T-helper 17 cell (primary cell): Measurements from ENCODE around the gene KIF20B. TPM values are rescaled to one million over a fixed set of nuclear protein-coding genes. Genes with fewer than 3 reads are reported as not detected.

Experiments
- ATAC-seq: fragments of 150-1000 bp; cut with Tn5 transposase; 2 replicates; pipeline ENCODE4 v1.10.0; 2021; ENCODE audit warnings: mild to moderate bottlenecking, moderate library complexity
- DNase-seq, 3 donors: peaks; one replicate each; pipeline versions ENCODE4 v3.0.0 to v3.0.0-alpha.2; 2020 to 2021
- H3K9me3 ChIP-seq: one replicate; pipeline ENCODE4 v1.7.0; 2013; ENCODE audit warnings: low read length, mild to moderate bottlenecking; ENCODE audit not compliant: control insufficient read depth, poor library complexity, severe bottlenecking
- H3K27ac Mint-ChIP-seq: one replicate; pipeline ENCODE4 v1.8.0; 2022; ENCODE audit warnings: mild to moderate bottlenecking, moderate library complexity, mixed read lengths
- H3K27me3 Mint-ChIP-seq: one replicate; pipeline ENCODE4 v1.8.0; 2022; ENCODE audit warnings: mixed read lengths
- H3K36me3 Mint-ChIP-seq: one replicate; pipeline ENCODE4 v1.8.0; 2022; ENCODE audit warnings: low read depth, mixed read lengths
- H3K4me1 Mint-ChIP-seq: one replicate; pipeline ENCODE4 v1.8.0; 2022; ENCODE audit warnings: mild to moderate bottlenecking, mixed read lengths
- H3K4me3 Mint-ChIP-seq: one replicate; pipeline ENCODE4 v1.8.0; 2022; ENCODE audit warnings: mild to moderate bottlenecking, moderate library complexity, mixed read lengths
- total RNA-seq, 4 donors: library from RNA in 2 of 4; stranded (reverse) in 2 of 4; gene quantifications; one replicate each; pipeline ENCODE4 v1.2.3 and lab custom pipeline; 2022 to 2026

Gene KIF20B
- total RNA-seq, 2 donors from 2014 or later: 17.6 to 36.2 TPM

GRCh38 chr10:89666138-89666537, 35.3 kb upstream of the KIF20B start:
- no peaks in the 10 kb centered on the region for H3K9me3 ChIP-seq
- ATAC-seq (no peak), DNase-seq (no peak)
- Mint-ChIP-seq H3K4me1 (peaks cover 6% of the 10 kb centered on the region), H3K27me3 (peaks cover 33% of the 10 kb centered on the region), H3K4me3 (no peak overlapping the region), H3K36me3 (no peaks in the 10 kb centered on the region), H3K27ac (no peak overlapping the region)

- no peak overlapping the region for H3K27ac Mint-ChIP-seq
- no peaks in the 10 kb centered on the region for H3K9me3 ChIP-seq
- no peaks in the 10 kb centered on the region for H3K36me3 Mint-ChIP-seq
- peaks cover 30% of the 10 kb centered on the region for H3K27me3 Mint-ChIP-seq
- H3K4me3 Mint-ChIP-seq: no peak overlapping the region
- DNase-seq: no peak
- no peak for ATAC-seq
- H3K4me1 Mint-ChIP-seq: peaks cover 6% of the 10 kb centered on the region
Measured at GRCh38 chr10:89668386-89669071, 32.9 kb upstream of the KIF20B start.

GRCh38 chr10:89669985-89670384, 31.4 kb upstream of the KIF20B start:
- H3K4me3 Mint-ChIP-seq: no peak overlapping the region
- ATAC-seq (no peak), DNase-seq (no peak)
- H3K36me3 Mint-ChIP-seq: no peaks in the 10 kb centered on the region
- H3K4me1 Mint-ChIP-seq: peaks cover 6% of the 10 kb centered on the region
- H3K27me3 Mint-ChIP-seq: peaks cover 30% of the 10 kb centered on the region
- H3K27ac Mint-ChIP-seq: no peak overlapping the region
- no peaks in the 10 kb centered on the region for H3K9me3 ChIP-seq

- no peaks in the 10 kb centered on the region for H3K9me3 ChIP-seq
- H3K36me3 Mint-ChIP-seq: no peaks in the 10 kb centered on the region
- peaks cover 6% of the 10 kb centered on the region for H3K4me1 Mint-ChIP-seq
- ATAC-seq: no peak
- H3K4me3 Mint-ChIP-seq: no peak overlapping the region
- DNase-seq: no peak
- H3K27me3 Mint-ChIP-seq: peaks cover 32% of the 10 kb centered on the region
- H3K27ac Mint-ChIP-seq: no peak overlapping the region
Measured at GRCh38 chr10:89670926-89671325, 30.5 kb upstream of the KIF20B start.

GRCh38 chr10:89677341-89677740, 24.0 kb upstream of the KIF20B start:
- Mint-ChIP-seq H3K27me3 (peaks cover 21% of the 10 kb centered on the region), H3K27ac (no peak overlapping the region), H3K4me3 (no peak overlapping the region), H3K36me3 (no peaks in the 10 kb centered on the region), H3K4me1 (no peaks in the 10 kb centered on the region)
- no peaks in the 10 kb centered on the region for H3K9me3 ChIP-seq
- ATAC-seq: no peak
- DNase-seq: no peak

GRCh38 chr10:89679986-89680385, 21.4 kb upstream of the KIF20B start:
- no peaks in the 10 kb centered on the region for H3K36me3 Mint-ChIP-seq
- H3K27ac Mint-ChIP-seq: no peak overlapping the region
- no peak for DNase-seq
- peaks cover 31% of the 10 kb centered on the region for H3K27me3 Mint-ChIP-seq
- H3K9me3 ChIP-seq: no peaks in the 10 kb centered on the region
- H3K4me3 Mint-ChIP-seq: no peak overlapping the region
- H3K4me1 Mint-ChIP-seq: no peaks in the 10 kb centered on the region
- no peak for ATAC-seq

GRCh38 chr10:89683883-89684282, 17.5 kb upstream of the KIF20B start:
- Mint-ChIP-seq H3K27me3 (peaks cover 51% of the 10 kb centered on the region), H3K27ac (no peak overlapping the region), H3K36me3 (peaks cover 2% of the 10 kb centered on the region), H3K4me1 (peaks cover 2% of the 10 kb centered on the region), H3K4me3 (no peak overlapping the region)
- no peaks in the 10 kb centered on the region for H3K9me3 ChIP-seq
- ATAC-seq (no peak), DNase-seq (no peak)

GRCh38 chr10:89684604-89685003, 16.8 kb upstream of the KIF20B start:
- Mint-ChIP-seq H3K4me3 (no peak overlapping the region), H3K4me1 (peaks cover 2% of the 10 kb centered on the region), H3K27ac (no peak overlapping the region), H3K27me3 (peaks cover 51% of the 10 kb centered on the region), H3K36me3 (peaks cover 2% of the 10 kb centered on the region)
- no peak for ATAC-seq
- H3K9me3 ChIP-seq: no peaks in the 10 kb centered on the region
- DNase-seq: no peak

- Mint-ChIP-seq H3K27me3 (peaks cover 41% of the 10 kb centered on the region), H3K27ac (no peak overlapping the region), H3K36me3 (peaks cover 2% of the 10 kb centered on the region), H3K4me1 (peaks cover 2% of the 10 kb centered on the region), H3K4me3 (no peak overlapping the region)
- ATAC-seq (no peak), DNase-seq (no peak)
- H3K9me3 ChIP-seq: no peaks in the 10 kb centered on the region
Measured at GRCh38 chr10:89685936-89686335, 15.5 kb upstream of the KIF20B start.

GRCh38 chr10:89690027-89690426, 11.4 kb upstream of the KIF20B start:
- Mint-ChIP-seq H3K27me3 (peaks cover 24% of the 10 kb centered on the region), H3K4me3 (no peak overlapping the region), H3K4me1 (peaks cover 2% of the 10 kb centered on the region), H3K27ac (no peak overlapping the region), H3K36me3 (peaks cover 2% of the 10 kb centered on the region)
- DNase-seq (no peak), ATAC-seq (no peak)
- no peaks in the 10 kb centered on the region for H3K9me3 ChIP-seq

- no peak overlapping the region for H3K27ac Mint-ChIP-seq
- H3K4me3 Mint-ChIP-seq: no peak overlapping the region
- ATAC-seq: no peak
Measured at GRCh38 chr10:89692416-89692815, 9.0 kb upstream of the KIF20B start.

GRCh38 chr10:89693176-89693575, 8.2 kb upstream of the KIF20B start:
- no peak for ATAC-seq
- Mint-ChIP-seq H3K4me1 (no peaks in the 10 kb centered on the region), H3K36me3 (no peaks in the 10 kb centered on the region), H3K27me3 (peaks cover 4% of the 10 kb centered on the region), H3K4me3 (no peak overlapping the region), H3K27ac (no peak overlapping the region)
- DNase-seq: no peak
- H3K9me3 ChIP-seq: no peaks in the 10 kb centered on the region

More at GRCh38 chr10:89692416-89692815, 9.0 kb upstream of the KIF20B start:
- no peaks in the 10 kb centered on the region for H3K36me3 Mint-ChIP-seq
- H3K27me3 Mint-ChIP-seq: peaks cover 10% of the 10 kb centered on the region
- no peak for DNase-seq
- H3K9me3 ChIP-seq: no peaks in the 10 kb centered on the region
- H3K4me1 Mint-ChIP-seq: no peaks in the 10 kb centered on the region

- no peak overlapping the region for H3K27ac Mint-ChIP-seq
- H3K36me3 Mint-ChIP-seq: no peaks in the 10 kb centered on the region
- H3K4me1 Mint-ChIP-seq: peaks cover 4% of the 10 kb centered on the region
- ATAC-seq: no peak
- DNase-seq: no peak
- no peaks in the 10 kb centered on the region for H3K27me3 Mint-ChIP-seq
- no peak overlapping the region for H3K4me3 Mint-ChIP-seq
- no peaks in the 10 kb centered on the region for H3K9me3 ChIP-seq
Measured at GRCh38 chr10:89695307-89695706, 6.1 kb upstream of the KIF20B start.

GRCh38 chr10:89697946-89698345, 3.4 kb upstream of the KIF20B start:
- no peaks in the 10 kb centered on the region for H3K27me3 Mint-ChIP-seq
- ATAC-seq (no peak), DNase-seq (no peak)
- peaks cover 14% of the 10 kb centered on the region for H3K4me1 Mint-ChIP-seq
- no peak overlapping the region for H3K4me3 Mint-ChIP-seq
- no peaks in the 10 kb centered on the region for H3K36me3 Mint-ChIP-seq
- H3K9me3 ChIP-seq: no peaks in the 10 kb centered on the region
- H3K27ac Mint-ChIP-seq: no peak overlapping the region
